GM10847 (cell line): ENCODE data around the gene KANSL1.

ENCODE experiments used
- POLR2A ChIP-seq: IDR thresholded peaks from 2 replicates; pipeline ENCODE4 v1.6.1; 2011; ENCODE audit not compliant: insufficient read length; ENCODE audit errors: extremely low read depth

Gene KANSL1

GRCh38 chr17:46135126-46135812 lies 58.0 kb downstream of the KANSL1 start:
- TF ChIP-seq POLR2A, result no peak

DNA sequence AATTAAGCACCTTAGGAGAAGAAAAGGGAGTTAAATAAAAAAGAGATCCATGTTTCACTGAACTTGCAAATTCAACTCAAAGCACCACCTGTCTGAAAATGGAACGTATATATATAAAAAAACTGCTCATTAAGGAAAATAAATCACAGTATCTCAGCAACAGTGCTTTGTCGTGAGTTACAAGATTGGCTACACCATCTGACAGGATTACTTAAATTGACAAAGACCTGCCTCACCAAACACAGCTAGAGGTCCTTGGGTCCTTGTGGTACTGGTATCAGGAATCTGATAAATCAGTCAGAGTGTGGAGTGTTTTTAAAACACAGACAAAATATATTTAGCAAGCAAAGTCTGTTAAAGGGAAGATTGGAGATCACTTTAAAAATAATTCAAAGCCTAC lies 63.9 kb downstream of the KANSL1 start:
- TF ChIP-seq POLR2A, result no peak

- TF ChIP-seq POLR2A, result no peak
Observed at GRCh38 chr17:46128453-46128852, 64.8 kb downstream of the KANSL1 start.

DNA sequence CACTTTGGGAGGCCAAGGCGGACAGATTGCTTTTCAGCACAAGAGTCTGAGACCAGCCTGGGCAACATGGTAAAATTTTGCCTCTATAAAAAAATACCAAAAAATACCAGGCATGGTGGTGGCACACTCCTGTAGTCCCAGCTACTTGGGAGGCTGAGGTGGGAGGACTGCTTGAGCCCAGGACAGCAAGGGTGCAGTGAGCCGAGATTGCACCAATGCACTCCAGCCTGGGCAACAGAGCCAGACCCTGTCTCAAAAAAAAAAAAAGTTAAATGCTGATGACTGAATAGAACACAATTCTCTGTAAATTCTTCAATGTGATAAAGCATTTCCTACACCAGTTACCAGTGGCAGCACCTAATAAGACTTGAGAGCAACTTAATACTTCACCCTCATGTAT lies 65.7 kb downstream of the KANSL1 start:
- TF ChIP-seq POLR2A, result no peak

DNA sequence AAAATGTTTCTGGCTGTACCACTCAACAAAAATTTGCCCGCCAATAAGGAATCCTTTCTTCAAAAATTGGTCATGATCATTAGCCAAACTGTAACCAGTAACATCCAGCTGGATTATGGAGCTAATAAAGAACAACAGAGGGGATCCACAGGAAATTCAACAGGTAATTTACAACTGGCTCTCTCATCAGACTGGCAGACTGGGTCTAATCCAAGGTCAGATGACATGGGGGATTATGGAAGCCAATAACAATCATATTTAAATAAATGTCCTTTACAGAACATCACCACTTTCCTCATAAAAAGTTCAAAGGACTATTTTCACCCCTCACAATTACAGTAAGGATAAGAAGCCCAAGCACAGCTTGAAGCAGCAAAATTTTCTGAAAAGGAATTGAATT lies 66.4 kb downstream of the KANSL1 start:
- TF ChIP-seq POLR2A, result no peak

- no peak for TF ChIP-seq POLR2A
Observed at GRCh38 chr17:46125831-46126230, 67.4 kb downstream of the KANSL1 start.

- TF ChIP-seq POLR2A, result no peak
Observed at GRCh38 chr17:46124695-46125592, 68.3 kb downstream of the KANSL1 start.

- TF ChIP-seq POLR2A, result no peak
Observed at GRCh38 chr17:46123607-46124006, 69.6 kb downstream of the KANSL1 start.

GRCh38 chr17:46122486-46122871 lies 70.8 kb downstream of the KANSL1 start:
- no peak for TF ChIP-seq POLR2A

DNA sequence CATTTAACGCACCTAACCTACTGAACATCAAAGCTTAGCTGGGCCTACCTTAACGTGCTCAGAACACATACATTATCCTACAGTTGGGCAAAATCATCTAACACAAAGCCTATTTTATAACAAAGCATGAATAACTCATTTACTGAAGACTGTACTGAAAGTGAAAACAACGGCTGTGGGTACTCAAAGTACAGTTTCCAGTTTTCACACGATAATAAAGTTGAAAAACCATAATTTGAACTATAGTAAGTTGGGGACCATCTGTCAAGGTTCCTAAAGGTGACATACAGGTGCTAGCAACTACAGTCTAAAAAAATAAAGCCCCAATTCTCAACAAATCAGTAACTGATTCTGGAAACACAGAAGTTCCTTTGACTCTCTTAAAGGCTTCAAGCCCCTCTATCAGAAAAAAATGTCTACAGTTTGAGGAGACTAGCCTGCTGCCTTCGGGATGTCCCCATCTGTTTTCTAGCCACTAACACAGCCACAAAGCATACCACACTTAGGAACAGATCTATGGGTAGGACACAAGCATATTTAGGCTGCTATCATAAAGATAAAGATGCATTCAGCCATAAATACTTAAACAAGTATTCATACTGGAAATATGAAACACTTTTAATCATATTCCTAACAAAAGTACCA lies 71.3 kb downstream of the KANSL1 start:
- TF ChIP-seq POLR2A, result no peak

- no peak for TF ChIP-seq POLR2A
Observed at GRCh38 chr17:46121165-46121764, 72.0 kb downstream of the KANSL1 start.

- no peak for TF ChIP-seq POLR2A
Observed at GRCh38 chr17:46120537-46120936, 72.7 kb downstream of the KANSL1 start.

- no peak for TF ChIP-seq POLR2A
Observed at GRCh38 chr17:46120078-46120477, 73.2 kb downstream of the KANSL1 start.

- TF ChIP-seq POLR2A, result no peak
Observed at GRCh38 chr17:46118964-46119363, 74.3 kb downstream of the KANSL1 start.

- no peak for TF ChIP-seq POLR2A
Observed at GRCh38 chr17:46117850-46118696, 75.2 kb downstream of the KANSL1 start.

- no peak for TF ChIP-seq POLR2A
Observed at GRCh38 chr17:46117117-46117516, 76.1 kb downstream of the KANSL1 start.
